ENCODE measurements around the gene CYGB.
"Not testable (repeated sequence)": the region's sequence is repeated elsewhere in the genome, so short reads cannot be mapped to it uniquely, and the experiment has no call there.

Gene CYGB

DNA sequence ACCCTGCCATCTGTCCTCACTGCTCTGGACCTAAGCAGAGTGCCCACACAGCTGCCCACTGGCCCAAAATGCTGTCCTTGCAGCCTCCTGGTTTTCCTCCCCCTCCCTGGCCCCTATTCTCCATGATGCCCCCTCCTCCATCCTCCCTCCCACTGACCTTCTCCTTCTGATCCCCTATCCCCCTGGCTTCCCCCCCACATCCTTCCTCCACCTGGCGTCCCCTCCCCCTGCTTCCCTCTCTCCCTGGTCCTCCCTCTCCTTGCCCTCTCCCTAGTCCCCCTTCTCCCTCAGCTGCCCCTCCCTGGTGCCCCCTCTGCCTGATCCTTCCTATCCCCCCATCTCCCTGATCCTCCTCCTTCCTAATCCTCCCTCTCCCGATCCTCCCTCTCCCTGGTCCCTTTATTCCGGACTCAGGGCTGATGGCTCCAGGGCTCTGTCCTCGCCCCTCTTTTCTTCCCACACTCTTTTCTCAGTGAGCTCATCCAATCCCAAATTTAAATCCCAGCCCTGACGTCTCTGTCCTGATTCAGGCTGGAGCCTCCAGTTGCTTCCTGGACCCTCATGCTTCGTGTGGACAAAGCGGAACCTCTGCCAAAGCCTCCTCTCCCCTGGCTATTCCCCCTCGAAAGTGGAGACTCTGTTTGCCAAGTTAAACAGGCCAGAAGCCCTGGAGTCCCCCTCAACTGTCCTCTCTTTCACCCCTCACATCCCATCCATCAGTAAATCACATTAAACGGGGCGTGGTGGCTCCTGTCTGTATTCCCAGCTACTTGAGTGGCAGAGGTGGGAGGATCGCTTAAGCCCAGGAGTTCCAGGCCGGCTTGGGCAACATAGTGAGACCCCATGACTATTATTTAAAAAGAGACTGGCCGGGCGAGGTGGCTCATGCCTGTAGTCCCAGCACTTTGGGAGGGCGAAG is 18.2 kb downstream of the CYGB start:
- no peak for DNase-seq

DNA sequence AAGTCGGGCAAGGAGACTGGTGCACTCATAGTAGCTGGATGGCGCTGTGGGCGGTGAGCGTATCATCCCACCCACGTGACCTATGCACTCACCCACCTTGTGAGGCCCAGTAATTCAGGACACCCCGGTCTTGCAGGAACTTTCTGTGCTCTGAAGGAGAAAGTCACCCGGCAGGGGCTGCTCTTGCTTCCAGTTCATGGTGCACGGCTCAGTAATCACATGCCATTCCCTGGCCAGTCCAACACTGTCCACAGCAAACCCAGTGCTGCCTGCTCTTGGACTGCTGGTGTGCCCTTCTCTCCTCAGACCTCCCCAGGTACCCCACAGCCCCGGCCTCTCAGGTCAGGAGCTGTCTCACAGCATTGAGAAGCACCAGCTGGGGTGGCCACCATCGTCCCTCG is 19.9 kb downstream of the CYGB start:
- DNase-seq: no peak

DNA sequence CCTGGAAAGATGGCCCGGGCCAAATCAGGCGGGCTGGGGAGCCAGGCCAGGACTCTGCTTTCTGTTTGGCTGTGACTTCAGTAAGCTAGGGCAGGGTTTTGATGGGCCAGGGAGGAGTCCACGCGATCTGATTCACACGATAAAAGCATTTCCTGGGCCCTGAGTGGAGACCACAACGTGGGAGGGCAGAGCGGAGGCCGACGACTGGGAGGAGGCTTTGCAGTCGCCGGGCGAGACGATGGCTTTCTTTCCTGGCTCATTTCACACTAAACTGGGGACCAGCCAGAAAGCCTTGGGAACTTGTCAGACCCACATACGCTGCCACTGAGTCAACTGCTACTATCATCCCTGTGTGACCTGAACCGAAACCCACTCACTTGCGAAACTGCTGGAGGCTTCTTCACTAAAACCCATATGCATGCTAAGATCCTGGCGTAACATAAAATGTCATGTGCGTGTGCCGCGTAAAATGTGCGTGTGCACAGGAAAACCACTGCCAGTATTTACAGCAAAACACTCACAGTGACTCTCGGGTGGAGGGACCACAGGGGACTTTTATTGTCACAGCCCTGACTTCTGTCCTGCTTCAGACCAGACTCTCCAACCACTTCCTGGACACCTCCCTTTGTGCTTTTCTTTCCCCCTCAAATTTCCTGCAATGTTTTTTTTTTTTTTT is 22.1 kb downstream of the CYGB start:
- peak; percentile 39 for DNase-seq

DNA sequence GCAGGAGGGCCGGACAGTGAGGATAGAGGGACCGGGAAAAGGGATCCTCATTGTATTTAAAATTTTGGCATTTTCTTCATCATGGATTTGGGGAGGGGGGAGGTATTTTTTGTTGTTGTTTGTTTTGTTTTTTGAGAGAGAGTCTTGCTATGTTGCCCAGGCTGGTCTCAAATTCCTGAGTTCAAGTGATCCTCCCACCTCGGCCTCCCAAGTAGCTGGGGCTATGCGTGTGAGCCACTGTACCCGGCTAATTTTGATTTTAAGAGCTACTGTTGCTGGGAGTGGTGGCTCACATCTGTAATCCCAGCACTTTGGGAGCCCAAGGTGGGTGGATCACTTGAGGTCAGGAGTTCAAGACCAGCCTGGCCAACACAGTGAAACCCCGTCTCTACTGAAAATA is 23.2 kb downstream of the CYGB start:
- not testable (repeated sequence) for DNase-seq

DNA sequence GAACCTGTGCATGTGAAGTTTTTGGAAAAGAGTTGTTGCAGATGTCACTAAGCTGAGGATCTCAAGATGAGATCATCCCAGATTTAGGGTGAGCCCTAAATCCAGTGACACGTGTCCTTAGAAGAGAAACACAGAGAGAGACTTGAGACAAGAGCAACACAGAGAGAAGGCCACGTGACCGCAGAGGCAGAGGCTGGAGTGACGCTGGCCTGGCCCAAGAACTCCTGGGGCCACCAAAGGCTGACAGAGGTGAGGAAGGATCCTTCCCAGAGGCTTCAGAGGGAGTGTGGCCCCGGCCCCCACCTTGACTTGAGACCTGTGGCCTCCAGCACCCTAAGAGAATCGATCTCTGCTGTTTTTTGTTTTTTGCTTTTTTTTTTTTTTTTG is 24.2 kb downstream of the CYGB start:
- DNase-seq: no peak

DNA sequence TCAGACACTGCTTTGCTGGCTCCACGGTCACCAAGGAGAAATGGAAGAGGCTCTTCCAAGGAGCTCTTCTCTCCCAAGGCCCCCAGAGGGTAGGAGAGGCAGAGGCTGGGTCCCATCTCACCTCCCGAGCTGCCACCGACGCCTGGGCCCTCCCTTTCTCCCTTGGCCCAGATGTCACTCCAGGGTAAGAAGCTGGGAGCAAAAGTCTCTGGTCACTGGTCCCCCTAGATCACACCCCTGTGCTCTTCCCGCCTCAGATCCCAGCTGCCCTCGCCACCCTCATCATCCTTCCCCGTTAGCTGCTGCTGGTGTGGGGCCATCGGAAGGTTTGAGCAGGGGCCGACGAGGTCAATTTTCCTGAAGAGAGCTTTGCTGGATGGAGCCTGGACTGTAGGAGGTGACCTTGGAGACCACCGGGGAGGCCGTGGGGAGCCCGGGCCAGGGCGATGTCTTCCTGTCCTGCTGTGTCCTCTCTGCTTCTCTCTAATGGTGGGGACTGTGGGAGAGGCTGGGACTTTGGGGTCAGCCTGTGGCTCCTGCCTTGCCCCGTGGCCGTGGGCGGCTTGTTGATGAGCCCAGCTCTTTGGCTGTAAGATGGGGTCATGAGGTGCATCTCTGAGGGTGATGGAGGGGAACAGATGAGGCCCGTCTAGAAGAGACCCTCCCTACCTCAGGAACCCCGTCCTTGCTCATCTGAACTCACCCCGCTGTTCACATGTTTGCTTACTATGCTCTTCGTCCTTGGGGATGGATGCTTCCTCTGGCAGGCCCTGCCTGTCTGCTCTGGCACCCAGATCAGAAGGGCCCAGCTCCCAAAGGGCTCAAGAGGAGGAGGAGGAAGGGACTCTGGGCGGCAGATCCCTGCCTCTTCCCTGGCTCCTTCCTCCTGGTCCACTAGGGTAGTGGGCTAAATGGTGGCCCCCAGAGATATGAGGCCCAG is 24.9 kb downstream of the CYGB start:
- DNase-seq: no peak

DNA sequence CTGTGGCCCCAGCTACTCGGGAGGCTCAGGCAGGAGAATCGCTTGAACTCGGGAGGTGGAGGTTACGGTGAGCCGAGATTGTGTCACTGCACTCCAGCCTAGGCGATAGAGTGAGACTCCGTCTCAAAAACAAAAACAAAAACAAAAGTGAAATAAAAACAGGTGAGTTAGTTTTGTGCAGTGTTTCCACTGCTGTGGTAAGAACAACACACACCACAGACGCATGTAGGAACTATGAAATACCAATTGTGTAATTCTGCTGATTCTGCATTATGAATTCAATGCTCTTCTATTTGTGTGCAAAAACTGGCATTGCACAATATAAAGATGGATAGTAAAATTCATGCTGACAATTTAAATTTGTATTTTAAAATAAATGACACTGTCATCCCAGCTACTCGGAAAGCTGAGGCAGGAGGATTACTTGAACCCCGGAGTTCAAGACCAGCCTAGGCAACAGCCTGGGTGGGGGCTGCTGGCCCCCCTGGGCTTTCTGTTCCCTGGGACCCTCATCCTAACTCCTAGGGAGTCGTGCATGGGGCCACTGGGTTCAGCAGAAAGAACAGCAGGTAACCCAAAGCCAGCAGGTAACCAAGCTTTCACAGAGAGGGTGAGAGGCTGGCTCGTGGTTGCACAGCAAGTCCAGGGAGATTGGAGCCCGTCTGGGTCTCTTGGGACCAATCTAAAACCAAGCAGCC is 25.7 kb downstream of the CYGB start:
- no peak for DNase-seq

DNA sequence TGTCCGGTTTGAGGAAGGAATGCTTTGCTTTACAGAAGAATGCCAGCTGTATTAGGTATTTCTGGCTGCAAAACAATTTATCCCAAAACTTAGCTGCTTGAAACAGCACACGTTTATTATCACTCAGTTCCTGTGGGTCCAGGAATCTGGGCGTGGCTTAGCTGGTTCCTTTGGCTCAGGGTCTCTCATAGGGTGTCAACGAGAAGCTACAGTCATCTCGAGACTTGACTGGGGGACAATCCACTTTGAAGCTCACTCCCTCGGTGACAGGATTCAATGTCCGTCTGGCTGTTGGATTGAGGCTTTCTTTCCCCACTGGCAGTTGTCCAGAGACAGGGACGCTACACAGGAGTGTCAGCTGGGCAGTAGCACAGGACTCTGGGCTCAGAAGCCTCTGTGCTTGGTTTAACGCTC is 26.7 kb downstream of the CYGB start:
- DNase-seq: no peak

DNA sequence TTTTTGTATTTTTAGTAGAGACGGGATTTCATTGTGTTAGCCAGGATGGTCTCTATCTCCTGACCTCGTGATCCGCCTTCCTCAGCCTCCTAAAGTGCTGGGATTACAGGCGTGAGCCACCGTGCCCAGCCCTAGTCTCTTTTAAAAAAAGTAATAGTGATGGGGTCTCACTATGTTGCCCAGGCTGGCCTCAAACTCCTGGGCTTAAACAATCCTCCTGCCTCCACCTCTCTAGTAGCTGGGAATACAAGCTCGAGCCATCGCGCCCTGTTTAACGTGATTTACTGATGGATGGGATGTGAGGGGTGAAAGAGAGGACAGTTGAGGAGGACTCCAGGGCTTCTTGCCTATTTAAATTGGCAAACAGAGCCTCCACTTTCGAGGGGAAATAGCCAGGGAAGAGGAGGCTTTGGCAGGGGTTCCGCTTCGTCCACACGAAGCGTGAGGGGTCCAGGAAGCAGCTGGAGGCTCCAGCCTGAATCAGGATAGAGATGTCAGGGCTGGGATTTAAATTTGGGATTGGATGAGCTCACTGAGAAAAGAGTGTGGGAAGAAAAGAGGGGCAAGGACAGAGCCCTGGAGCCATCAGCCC is 28.9 kb downstream of the CYGB start:
- not testable (repeated sequence) for DNase-seq

DNA sequence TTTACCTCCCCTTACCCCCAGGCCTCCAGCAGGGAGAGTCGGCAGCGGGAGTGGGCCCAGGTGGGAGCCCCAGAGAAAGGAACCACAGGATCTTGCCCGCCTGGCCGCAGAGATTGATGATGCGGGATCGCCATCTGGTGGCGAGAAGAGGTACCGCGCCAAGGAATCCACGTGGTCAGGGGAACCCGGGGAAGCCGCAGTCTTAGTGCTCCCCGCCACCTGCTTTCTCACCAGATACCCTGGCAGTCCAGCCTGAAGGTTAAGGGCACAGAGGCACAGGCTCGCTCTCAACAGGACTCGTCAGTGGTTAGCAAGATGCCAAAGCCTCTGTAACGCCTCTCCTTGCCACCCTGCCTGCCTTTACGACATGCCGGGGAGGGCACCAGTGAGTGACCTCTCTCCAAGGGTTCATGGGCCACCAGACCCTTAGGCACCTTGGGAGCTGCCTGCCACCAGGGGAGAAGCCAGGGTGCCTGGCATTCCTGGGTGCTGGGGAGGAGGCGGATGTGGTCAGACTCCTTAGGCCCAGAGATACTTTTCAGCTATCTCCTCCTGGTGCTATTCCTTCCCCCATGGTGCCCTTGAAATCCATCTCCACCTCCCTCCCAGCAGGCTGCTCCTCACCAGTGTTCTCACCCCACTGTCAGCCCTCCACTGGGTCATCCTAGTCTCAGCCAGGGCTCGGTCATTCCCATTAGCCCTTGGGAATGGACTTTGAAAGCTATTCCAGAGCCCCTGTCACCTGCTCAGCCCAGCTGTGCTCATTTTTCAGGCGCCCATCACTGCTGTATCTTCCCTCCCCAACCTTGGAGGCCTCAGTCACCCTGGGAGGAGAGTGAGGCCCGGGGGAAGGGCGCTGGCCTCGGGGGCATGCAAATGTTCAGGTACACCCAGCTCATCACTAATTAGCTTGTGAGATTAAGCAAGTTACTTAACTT is 30.8 kb downstream of the CYGB start:
- peak; percentile 72 for DNase-seq

DNA sequence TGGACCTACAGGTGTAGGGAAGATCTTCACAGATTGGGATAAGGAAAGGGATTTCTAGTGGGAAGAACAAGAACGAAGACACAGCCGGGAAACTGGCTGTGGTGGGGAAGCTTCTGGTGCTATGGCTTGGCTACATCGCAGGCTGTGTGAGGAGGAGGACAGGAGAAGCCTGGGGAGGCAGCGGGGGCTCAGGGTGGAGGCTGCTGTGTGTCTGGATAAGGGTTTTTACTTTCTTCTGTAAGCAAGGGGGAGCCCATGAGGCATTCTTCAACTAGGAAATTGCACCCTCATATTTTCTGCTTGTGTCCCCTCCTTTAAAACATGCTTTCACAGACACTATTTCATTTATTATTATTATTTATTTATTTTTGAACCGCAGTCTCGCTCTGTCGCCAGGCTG is 33.4 kb downstream of the CYGB start:
- peak; percentile 47 for DNase-seq

DNA sequence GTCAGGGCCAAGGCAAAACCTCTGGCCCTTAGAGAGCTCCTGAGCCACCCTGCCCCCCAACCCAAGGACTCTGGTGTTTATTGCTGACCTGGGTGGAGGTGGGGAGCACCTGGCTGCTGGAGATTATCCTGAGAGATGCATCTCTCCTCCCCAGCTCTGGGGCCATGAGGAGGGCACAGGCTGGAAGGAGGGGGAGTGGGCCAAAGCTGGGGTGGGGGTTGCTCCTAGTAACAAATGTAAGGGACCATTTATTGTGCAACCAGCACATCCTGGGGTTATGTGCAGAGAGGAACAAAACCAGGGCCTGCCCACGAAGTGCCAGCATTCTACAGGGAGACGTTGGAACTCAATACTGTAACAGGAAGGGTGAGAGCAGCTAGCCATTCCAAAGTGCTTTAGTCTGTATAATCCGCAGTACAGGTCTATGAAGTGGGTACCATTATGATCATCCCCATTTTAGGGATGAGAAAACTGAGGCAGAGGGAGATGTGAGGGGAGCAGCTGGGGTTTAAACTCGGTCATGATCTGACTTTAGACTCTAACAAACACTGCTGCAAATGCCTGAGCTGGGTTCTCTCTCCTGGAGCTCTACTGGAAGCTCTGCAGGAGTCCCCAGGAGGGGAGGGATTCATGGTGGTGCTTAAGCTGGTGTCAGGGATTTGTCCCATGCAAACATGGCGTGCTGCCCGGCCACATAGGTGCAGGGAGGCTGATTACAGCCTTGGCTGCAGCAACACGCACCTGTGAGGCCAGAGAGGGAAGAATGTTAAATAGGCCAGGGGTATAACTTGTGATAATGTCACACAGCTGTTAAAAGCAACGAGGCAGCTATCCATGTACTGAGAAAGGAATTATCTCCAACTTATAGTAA is 34.9 kb downstream of the CYGB start:
- no peak for DNase-seq

DNA sequence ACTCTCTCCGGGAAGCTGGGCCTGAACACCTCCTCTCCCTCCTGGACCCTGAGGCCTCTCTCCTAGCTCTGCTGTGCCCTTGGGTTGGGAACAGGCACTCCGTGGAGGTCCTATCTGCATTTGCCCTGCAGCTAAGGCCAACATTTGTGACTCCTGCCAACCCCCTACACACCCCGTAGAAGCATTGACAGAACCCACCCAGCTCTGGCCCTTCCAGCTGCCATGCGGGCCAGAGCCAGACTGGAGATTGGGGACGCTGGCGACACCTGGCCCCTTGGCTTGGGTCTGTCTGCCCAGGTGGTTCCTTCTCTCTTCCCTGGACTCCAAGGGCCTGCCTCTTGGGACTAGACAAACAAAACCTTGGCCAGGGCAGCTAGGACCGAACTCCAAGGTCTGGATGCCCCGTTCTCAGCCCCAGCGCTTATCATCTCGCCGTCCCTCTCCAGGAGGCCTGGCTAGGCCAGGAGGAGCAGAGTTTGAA is 35.6 kb downstream of the CYGB start:
- DNase-seq: no peak

DNA sequence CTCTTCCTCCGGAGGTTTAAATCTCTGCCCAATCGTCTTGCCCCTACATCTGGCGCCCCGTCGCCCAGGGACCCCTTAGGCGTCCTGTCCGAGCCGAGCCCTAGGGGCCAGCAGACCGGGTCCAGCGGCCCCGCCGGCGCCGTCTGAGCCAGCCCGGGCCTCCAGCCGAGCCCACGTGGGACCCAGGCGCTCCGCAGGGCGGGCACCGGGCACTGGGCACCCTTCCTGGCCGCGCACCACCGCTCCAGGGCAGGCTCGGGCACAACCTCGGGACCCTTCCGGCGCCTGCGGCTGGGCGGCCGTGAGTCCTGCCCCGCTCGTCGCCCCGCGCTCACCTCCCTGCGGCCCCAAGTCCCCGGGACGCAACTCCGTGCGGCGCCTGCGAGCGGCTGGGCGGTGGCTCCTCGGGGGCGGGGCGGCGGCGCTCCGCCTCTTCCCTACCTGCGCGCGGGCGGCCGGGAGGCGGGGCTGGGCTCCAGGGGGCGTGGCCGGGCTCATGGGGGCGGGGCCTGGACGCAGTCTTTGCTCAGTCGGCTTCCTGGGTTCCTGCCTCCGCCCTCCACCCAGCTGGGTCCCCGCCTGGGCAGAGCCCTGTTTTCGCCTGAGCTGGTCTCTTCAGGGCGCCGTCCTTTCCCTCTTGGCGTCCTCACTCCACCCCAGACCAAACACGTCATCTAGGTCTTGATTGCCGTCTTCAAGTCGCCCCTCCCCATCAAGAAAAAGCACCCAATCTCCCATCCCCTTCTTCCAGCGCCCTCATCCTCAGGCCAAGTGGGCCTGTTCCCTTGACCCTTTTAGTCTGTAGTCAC is 36.3 kb downstream of the CYGB start, which contains the start of gene RHBDF2:
TSS of gene RHBDF2 (minus strand) at position 406 of the 809 bp plus-strand sequence. CDS start 19,899 bp downstream, outside the sequence.
- DNase-seq: peak; percentile 84

DNA sequence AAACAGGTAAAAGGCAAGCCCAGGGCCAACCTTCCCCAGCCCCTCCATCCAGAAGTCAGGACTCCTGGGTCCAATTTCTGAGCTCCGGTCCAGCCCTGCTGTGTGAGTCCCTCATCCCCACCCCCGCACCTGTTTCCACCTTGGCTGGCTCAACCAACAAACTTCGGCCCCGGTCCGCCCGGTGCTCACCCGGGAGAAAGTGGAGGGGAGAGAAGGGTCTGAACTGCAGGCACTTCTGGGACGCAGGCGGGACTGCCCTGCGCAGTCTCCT is 36.8 kb downstream of the CYGB start:
- DNase-seq: no peak

DNA sequence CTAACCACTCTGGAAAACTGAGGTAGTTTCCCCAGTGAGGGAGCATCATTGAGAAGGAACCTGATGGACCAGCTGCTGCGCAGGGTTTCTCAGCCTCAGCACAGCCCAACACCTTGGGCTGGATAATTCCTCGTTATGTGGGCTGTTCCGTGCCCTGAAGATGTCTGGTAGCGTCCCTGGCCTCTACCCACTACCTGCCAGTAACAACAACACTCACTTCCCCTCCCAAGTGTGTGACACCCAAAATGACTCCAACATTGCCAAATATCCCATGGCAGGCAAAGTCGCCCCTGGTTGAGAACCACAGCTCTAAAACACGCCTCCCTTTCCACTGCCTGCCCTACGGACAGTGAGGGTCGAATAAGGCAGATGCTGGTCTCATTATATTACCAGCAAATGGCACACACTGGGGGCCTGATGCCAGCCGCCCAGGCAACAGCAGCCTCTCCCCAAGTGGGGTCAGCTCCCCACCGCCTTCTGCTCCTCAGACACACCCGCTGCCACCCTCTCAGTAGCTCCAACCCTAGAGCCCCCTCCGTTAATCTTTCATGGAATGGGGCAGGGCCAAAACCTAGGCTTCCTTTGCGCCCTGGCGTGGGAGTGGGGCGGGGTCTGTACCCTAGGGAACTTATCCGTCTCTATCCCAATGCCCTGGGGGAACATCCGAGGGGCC is 37.3 kb downstream of the CYGB start:
- no peak for DNase-seq

DNA sequence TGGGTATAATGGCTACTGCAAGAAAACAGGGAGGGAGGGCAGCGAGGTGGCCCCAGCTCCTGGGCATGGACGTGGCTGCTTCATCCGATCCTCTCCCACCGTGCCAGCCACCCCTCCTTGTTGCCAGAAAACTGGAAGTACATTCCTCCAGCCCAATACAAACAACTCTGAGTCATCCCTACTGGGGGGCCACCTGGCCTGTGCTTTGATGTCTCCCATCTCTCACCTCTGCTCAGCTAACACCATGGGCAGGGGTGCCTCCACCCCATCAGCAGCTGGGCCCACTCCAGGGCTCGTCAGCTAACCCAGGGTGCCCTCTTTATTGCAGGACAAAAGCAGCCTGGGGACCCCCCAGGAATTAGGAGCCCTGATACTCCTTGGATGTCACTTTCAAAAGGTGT is 38.2 kb downstream of the CYGB start:
- no peak for DNase-seq

DNA sequence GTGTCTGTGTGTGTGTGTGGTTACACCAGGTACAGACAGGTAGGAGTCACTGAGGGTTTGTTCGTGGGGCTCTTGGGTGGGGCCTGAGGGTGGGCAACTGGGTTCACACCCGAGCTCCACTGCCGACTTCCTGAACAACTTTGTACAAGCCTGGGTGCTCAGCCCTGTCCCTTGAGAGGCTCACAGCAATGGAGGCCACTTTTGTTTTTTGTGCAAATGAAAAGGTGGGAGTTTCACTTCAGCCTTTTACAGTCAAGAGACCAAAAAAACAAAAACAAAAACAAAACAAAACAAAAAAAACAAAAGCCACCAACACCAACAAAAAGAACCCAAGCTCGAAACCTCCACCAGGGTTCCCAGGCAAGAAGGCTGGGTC is 38.6 kb downstream of the CYGB start:
- no peak for DNase-seq

Data from hematopoietic multipotent progenitor cell treated with erythropoietin and hydrocortisone succinate and interleukin-3 and kit ligand, for 8 days (in vitro differentiated cells).